Cardiac muscle cell (in vitro differentiated cells and primary cell): ENCODE measurements around the gene TSHZ1. TPM values are rescaled to one million over a fixed set of nuclear protein-coding genes. Genes with fewer than 3 reads are reported as not detected.

Experiments used
- DNase-seq, 2 donors: peaks; one replicate each; pipeline versions ENCODE4 v3.0.0 to v3.0.0-alpha.2; 2010 to 2017; ENCODE audit warnings: low read depth in 1 of 2, low spot score in 1 of 2
- H3K27ac ChIP-seq: fragments of 200-600 bp; sonication (generic); 2 replicates; pipeline ENCODE4 v1.5.1; 2016
- H3K27me3 ChIP-seq: fragments of 200-600 bp; sonication (generic); 2 replicates; pipeline ENCODE4 v1.6.0; 2016; ENCODE audit warnings: control low read depth
- H3K36me3 ChIP-seq: fragments of 200-600 bp; sonication (generic); 2 replicates; pipeline ENCODE4 v1.5.1; 2016; ENCODE audit warnings: control low read depth
- H3K4me1 ChIP-seq: fragments of 200-600 bp; sonication (generic); 2 replicates; pipeline ENCODE4 v1.8.1; 2017; ENCODE audit warnings: low read depth, mild to moderate bottlenecking, mixed run types
- H3K4me3 ChIP-seq: fragments of 200-600 bp; sonication (generic); 2 replicates; pipeline ENCODE4 v1.5.1; 2016; ENCODE audit warnings: mild to moderate bottlenecking
- H3K9me3 ChIP-seq: fragments of 200-600 bp; sonication (generic); 2 replicates; pipeline ENCODE4 v1.5.1; 2017; ENCODE audit warnings: low read depth, mild to moderate bottlenecking, control low read depth
- polyA plus RNA-seq: library from polyadenylated mRNA; unstranded; fragments of >200 nt; fragmentation: Nextera tagmentation; extraction: Ambion mirVana; gene quantifications from 2 replicates; pipeline ENCODE4 v1.2.1, GENCODE V29; 2016
- total RNA-seq: library from RNA; depleted of rRNA; stranded (reverse); fragments of >200 nt; gene quantifications from 2 replicates; pipeline ENCODE4 v1.2.3, GENCODE V29; 2016
- TF ChIP-seq, protein P1 (sequence below): IDR thresholded peaks from 2 replicates; pipeline ENCODE4 v1.5.1; 2012; ENCODE audit warnings: low read depth, mild to moderate bottlenecking, low read length

TSHZ1 gene, protein sequence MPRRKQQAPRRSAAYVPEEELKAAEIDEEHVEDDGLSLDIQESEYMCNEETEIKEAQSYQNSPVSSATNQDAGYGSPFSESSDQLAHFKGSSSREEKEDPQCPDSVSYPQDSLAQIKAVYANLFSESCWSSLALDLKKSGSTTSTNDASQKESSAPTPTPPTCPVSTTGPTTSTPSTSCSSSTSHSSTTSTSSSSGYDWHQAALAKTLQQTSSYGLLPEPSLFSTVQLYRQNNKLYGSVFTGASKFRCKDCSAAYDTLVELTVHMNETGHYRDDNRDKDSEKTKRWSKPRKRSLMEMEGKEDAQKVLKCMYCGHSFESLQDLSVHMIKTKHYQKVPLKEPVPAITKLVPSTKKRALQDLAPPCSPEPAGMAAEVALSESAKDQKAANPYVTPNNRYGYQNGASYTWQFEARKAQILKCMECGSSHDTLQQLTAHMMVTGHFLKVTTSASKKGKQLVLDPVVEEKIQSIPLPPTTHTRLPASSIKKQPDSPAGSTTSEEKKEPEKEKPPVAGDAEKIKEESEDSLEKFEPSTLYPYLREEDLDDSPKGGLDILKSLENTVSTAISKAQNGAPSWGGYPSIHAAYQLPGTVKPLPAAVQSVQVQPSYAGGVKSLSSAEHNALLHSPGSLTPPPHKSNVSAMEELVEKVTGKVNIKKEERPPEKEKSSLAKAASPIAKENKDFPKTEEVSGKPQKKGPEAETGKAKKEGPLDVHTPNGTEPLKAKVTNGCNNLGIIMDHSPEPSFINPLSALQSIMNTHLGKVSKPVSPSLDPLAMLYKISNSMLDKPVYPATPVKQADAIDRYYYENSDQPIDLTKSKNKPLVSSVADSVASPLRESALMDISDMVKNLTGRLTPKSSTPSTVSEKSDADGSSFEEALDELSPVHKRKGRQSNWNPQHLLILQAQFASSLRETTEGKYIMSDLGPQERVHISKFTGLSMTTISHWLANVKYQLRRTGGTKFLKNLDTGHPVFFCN (N-terminal part only)
- total RNA-seq (10.6 and 13.5 TPM in 2 replicates), polyA plus RNA-seq (5.6 and 6.5 TPM in 2 replicates)

DNA sequence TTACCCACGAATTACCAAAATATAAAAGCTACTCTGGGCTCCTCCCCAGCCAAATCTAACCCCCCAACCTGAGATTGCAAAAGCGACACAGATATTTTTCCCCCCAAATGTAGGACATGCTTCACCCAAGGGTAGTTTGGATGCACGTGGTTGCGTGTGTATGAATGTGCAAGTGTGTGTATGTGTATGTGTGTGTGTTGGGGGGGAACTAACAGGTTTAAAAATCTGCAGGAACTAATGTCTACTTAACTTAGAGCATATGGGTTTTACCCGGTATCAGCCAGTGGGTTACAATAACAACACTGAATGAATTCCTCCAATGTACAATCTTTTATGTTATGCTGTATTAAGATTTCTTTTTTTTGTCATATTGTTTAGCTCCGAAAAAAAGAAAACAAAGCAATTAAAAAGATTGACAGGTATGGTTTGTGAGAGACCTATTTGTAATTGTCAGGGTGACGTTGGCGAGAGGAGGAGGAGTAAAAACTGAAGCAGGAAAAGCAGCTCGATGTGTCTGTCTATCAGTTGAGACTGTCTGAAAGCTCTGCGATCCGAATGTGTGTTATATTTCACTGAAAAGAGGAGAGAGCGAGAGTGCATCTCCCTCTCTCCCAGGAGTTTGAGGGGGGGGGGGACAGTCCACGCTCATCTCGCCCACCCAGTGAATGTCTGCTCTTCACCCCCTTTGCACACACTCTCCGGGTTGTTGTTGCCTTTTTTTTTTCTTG is at the start of gene TSHZ1:
Gene TSHZ1 (plus strand): TSS at position 524 of the 728 bp plus-strand sequence. CDS start 1,080 bp downstream, outside the sequence.
- Histone ChIP-seq H3K9me3 (no peaks in the 10 kb centered on the region), H3K4me1 (peaks cover 20% of the 10 kb centered on the region), H3K4me3 (peak within 1 kb of the TSS; percentile 97), H3K27me3 (peaks cover 46% of the 10 kb centered on the region), H3K27ac (peak within 1 kb of the TSS; percentile 89), H3K36me3 (no peaks in the 10 kb centered on the region)
- TF ChIP-seq, protein P1, sequence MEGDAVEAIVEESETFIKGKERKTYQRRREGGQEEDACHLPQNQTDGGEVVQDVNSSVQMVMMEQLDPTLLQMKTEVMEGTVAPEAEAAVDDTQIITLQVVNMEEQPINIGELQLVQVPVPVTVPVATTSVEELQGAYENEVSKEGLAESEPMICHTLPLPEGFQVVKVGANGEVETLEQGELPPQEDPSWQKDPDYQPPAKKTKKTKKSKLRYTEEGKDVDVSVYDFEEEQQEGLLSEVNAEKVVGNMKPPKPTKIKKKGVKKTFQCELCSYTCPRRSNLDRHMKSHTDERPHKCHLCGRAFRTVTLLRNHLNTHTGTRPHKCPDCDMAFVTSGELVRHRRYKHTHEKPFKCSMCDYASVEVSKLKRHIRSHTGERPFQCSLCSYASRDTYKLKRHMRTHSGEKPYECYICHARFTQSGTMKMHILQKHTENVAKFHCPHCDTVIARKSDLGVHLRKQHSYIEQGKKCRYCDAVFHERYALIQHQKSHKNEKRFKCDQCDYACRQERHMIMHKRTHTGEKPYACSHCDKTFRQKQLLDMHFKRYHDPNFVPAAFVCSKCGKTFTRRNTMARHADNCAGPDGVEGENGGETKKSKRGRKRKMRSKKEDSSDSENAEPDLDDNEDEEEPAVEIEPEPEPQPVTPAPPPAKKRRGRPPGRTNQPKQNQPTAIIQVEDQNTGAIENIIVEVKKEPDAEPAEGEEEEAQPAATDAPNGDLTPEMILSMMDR: no peak
- DNase-seq: peak; percentile 80 to 85

DNA sequence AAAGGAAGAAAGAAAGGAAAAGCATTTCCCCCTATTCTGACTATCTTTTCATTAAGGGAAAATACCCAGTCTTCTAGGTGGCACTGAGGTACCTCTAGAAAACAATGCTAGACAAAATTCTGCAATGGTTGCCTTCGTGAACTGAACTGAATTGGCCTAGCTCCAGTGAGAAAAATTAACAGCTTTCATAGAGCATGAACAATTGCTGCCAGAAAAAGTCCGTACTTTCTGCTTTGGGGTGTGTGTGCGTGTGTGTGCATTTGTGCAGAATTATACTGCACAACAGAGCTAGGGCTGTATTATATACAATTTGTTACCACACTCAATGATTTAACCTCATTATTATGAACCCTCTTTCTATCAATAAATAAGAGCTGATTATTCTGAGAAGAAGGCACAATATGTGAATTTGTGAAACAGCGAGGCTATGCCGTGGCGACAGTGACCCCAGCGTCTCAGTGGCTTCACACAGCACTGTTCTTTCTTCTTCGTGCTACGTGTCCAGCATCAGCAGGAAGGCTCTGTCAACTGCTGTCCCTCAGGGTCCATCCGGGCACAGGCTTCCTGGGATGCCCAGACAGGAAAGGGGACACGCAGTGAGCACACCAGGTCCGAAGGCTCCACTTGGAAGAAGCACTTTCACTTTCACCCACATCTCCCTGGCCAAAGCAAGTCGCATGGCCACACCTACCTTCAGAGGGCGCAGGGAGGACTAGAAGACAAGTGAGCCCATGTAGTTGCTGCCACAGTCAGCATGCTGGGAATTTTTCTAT is 49.2 kb upstream of the TSHZ1 start:
- TF ChIP-seq, protein P1: no peak
- Histone ChIP-seq H3K27ac (no peak overlapping the region), H3K9me3 (no peaks in the 10 kb centered on the region), H3K36me3 (no peaks in the 10 kb centered on the region), H3K27me3 (no peaks in the 10 kb centered on the region), H3K4me3 (no peak overlapping the region), H3K4me1 (peaks cover 3% of the 10 kb centered on the region)
- peak in 1 of 2 donors; percentile 9 for DNase-seq

GRCh38 chr18:75162467-75162866 is 48.1 kb upstream of the TSHZ1 start:
- H3K27me3 ChIP-seq: no peaks in the 10 kb centered on the region
- no peaks in the 10 kb centered on the region for H3K36me3 ChIP-seq
- no peak overlapping the region for H3K4me3 ChIP-seq
- H3K9me3 ChIP-seq: no peaks in the 10 kb centered on the region
- TF ChIP-seq, protein P1: no peak
- peaks cover 3% of the 10 kb centered on the region for H3K4me1 ChIP-seq
- peak in 1 of 2 donors; percentile 29 for DNase-seq
- H3K27ac ChIP-seq: no peak overlapping the region

- Histone ChIP-seq H3K27ac (no peak overlapping the region), H3K4me3 (no peak overlapping the region), H3K27me3 (no peaks in the 10 kb centered on the region), H3K4me1 (peaks cover 3% of the 10 kb centered on the region), H3K9me3 (no peaks in the 10 kb centered on the region), H3K36me3 (no peaks in the 10 kb centered on the region)
- no peak for DNase-seq
- TF ChIP-seq, protein P1: no peak
These were observed 47.6 kb upstream of the TSHZ1 start for GRCh38 chr18:75162978-75163377.
